ENCODE measurements around the gene TTI1.

DNA sequence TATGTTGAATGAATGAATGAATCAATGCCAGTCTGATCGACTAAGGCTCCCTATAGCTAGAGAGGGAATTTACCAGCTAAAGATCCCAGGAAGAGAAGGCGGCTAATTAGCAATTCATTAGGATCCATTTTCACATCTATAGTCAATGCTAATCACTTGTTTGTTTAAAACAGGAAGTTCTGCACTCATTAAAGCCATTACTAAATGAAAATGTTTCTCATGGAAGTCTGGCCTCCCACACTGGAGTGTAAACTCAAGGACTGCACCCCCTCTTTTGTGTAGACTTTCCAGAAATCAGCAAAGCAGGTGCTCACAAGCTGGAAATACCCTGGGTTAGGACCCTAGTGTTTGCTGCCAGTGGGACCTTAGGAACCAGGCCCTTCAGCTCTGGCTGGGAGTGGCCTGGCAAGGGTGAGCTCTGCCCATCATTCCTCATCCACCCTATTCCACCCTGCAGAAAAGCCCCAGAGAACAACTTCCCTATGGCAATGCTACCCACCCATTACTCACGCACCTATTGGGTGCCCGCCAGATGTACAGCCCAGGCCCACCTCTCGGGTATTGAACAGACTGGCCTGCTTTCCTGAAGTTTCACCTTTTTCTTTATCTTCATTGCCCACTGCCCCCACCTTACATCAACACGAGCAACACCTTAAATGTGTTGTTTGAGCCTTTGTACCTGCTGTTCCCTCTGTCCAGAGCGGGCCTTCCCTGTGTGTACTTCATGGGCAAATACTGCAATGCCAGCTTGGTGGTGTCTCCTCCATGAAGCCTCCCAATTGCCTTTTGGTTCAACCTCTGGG, 60.8 kb downstream of the TTI1 start:
- TF ChIP-seq CTCF (tag by site-specific recombination; IDR thresholded peaks at IDR 0.05) (no peak), HOXC10 (CRISPR knock-in tag; IDR thresholded peaks at IDR 0.05) (no peak), ZNF549 (tag by site-specific recombination; IDR thresholded peaks at IDR 0.05) (no peak), SALL2 (tag by site-specific recombination; IDR thresholded peaks at IDR 0.05; ENCODE audit: borderline replicate concordance) (no peak), ATF2 (tag by site-specific recombination; IDR thresholded peaks at IDR 0.05; ENCODE audit: low read depth) (no peak), YY1 (tag by site-specific recombination; IDR thresholded peaks at IDR 0.05) (no peak), ZFP3 (tag by site-specific recombination; IDR thresholded peaks at IDR 0.05; ENCODE audit: low read depth) (no peak), ZNF513 (tag by site-specific recombination; IDR thresholded peaks at IDR 0.05) (no peak), ZNF768 (tag by site-specific recombination; IDR thresholded peaks at IDR 0.05) (no peak), ZBTB7A (tag by site-specific recombination; IDR thresholded peaks at IDR 0.05; ENCODE audit: low read depth) (no peak)
- TF ChIP-seq, protein P1, sequence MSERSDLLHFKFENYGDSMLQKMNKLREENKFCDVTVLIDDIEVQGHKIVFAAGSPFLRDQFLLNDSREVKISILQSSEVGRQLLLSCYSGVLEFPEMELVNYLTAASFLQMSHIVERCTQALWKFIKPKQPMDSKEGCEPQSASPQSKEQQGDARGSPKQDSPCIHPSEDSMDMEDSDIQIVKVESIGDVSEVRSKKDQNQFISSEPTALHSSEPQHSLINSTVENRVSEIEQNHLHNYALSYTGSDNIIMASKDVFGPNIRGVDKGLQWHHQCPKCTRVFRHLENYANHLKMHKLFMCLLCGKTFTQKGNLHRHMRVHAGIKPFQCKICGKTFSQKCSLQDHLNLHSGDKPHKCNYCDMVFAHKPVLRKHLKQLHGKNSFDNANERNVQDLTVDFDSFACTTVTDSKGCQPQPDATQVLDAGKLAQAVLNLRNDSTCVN (tag by site-specific recombination; optimal IDR thresholded peaks at IDR 0.05), result no peak

Data from HEK293 (cell line).